GM12874 (cell line): ENCODE results near the gene TPM3.

Source experiments
- CTCF ChIP-seq: IDR thresholded peaks from 2 replicates; pipeline ENCODE4 v1.5.1; 2011; ENCODE audit warnings: low read depth, mild to moderate bottlenecking, control low read depth, low read length, moderate library complexity; ENCODE audit not compliant: insufficient read depth

Gene TPM3

GRCh38 chr1:154213274-154213673 lies 21.4 kb upstream of the TPM3 start:
- TF ChIP-seq CTCF, result no peak

GRCh38 chr1:154212083-154212482 lies 20.2 kb upstream of the TPM3 start:
- TF ChIP-seq CTCF, result no peak

GRCh38 chr1:154208677-154209388 lies 16.9 kb upstream of the TPM3 start:
- no peak for TF ChIP-seq CTCF

GRCh38 chr1:154207262-154207661 lies 15.4 kb upstream of the TPM3 start:
- TF ChIP-seq CTCF, result no peak

GRCh38 chr1:154206196-154206595 lies 14.3 kb upstream of the TPM3 start, which contains the start of gene CFAP141:
CFAP141 (minus strand) TSS chr1:154206333; CDS start chr1:154206307, 26 bp downstream.
- TF ChIP-seq CTCF, result no peak

GRCh38 chr1:154199563-154199879 lies 7.6 kb upstream of the TPM3 start:
- no peak for TF ChIP-seq CTCF

GRCh38 chr1:154198756-154199562 lies 7.1 kb upstream of the TPM3 start:
- TF ChIP-seq CTCF, result peak; percentile 47; the same call in 1 of the 2 replicates
